Liver (tissue), 9 donors: ENCODE measurements around the gene INSIG2. TPM values are rescaled to one million over a fixed set of nuclear protein-coding genes. Genes with fewer than 3 reads are reported as not detected.

Experiments used
- DNase-seq: peaks from one replicate; pipeline ENCODE4 v3.0.0-alpha.2; 2017; ENCODE audit warnings: low spot score
- H3K27ac ChIP-seq, 2 donors: one replicate each; pipeline ENCODE4 v1.7.0; 2013; ENCODE audit warnings: inconsistent platforms in 2 of 2, low read length in 2 of 2, control low read depth in 1 of 2, low read depth in 1 of 2, mild to moderate bottlenecking in 1 of 2
- H3K27me3 ChIP-seq, 4 donors: one replicate each; pipeline versions ENCODE4 v1.6.1 to v1.7.0; 2013; ENCODE audit warnings: low read length in 3 of 4, inconsistent platforms in 1 of 4, mild to moderate bottlenecking in 1 of 4, moderate library complexity in 1 of 4; ENCODE audit not compliant: control insufficient read depth in 4 of 4, insufficient read depth in 4 of 4
- H3K36me3 ChIP-seq, 4 donors: one replicate each; pipeline versions ENCODE4 v1.6.1 to v1.7.0; 2013; ENCODE audit warnings: low read length in 3 of 4, mild to moderate bottlenecking in 3 of 4, low read depth in 1 of 4, moderate library complexity in 1 of 4; ENCODE audit not compliant: control insufficient read depth in 4 of 4, insufficient read depth in 3 of 4
- H3K4me1 ChIP-seq, 4 donors: one replicate each; pipeline versions ENCODE4 v1.6.1 to v1.7.0; 2013; ENCODE audit warnings: low read length in 3 of 4, mild to moderate bottlenecking in 3 of 4, moderate library complexity in 1 of 4; ENCODE audit not compliant: control insufficient read depth in 4 of 4, insufficient read depth in 4 of 4
- H3K4me3 ChIP-seq, 3 donors: one replicate each; pipeline versions ENCODE4 v1.6.1 to v1.7.0; 2013; ENCODE audit warnings: low read length in 3 of 3, control low read depth in 1 of 3, low read depth in 1 of 3, mild to moderate bottlenecking in 1 of 3
- H3K9ac ChIP-seq, 2 donors: one replicate each; pipeline ENCODE4 v1.7.0; 2013; ENCODE audit warnings: low read length in 2 of 2, mild to moderate bottlenecking in 2 of 2, moderate library complexity in 2 of 2, control low read depth in 1 of 2, low read depth in 1 of 2
- H3K9me3 ChIP-seq, 4 donors: one replicate each; pipeline versions ENCODE4 v1.6.1 to v1.7.0; 2013; ENCODE audit warnings: low read length in 3 of 4; ENCODE audit not compliant: control insufficient read depth in 4 of 4
- EGR1 ChIP-seq, 2 donors: IDR thresholded peaks; 2 replicates each; pipeline ENCODE4 v1.6.1; 2016 to 2018; ENCODE audit warnings: antibody characterized with exemption in 2 of 2, low read depth in 2 of 2
- FOXA1 ChIP-seq: IDR thresholded peaks from 2 replicates; pipeline ENCODE4 v1.6.1; 2016; ENCODE audit warnings: antibody characterized with exemption
- FOXA2 ChIP-seq: IDR thresholded peaks from 2 replicates; pipeline ENCODE4 v1.6.1; 2016; ENCODE audit warnings: antibody characterized with exemption
- GABPA ChIP-seq, 2 donors: IDR thresholded peaks in 1 of 2; conservative IDR thresholded peaks in 1 of 2; 2 replicates each; pipeline ENCODE4 v1.6.1; 2016; ENCODE audit warnings: antibody characterized with exemption in 2 of 2, mild to moderate bottlenecking in 1 of 2, moderate library complexity in 1 of 2
- HNF4A ChIP-seq, 2 donors: conservative IDR thresholded peaks; 2 replicates each; pipeline ENCODE4 v1.6.1; 2016; ENCODE audit warnings: antibody characterized with exemption in 2 of 2, mild to moderate bottlenecking in 2 of 2
- HNF4G ChIP-seq: IDR thresholded peaks from 2 replicates; pipeline ENCODE4 v1.6.1; 2016; ENCODE audit warnings: antibody characterized with exemption
- JUND ChIP-seq, 2 donors: IDR thresholded peaks; 2 replicates each; pipeline ENCODE4 v1.6.1; 2016; ENCODE audit warnings: antibody characterized with exemption in 2 of 2
- NR2F2 ChIP-seq: IDR thresholded peaks from 2 replicates; pipeline ENCODE4 v1.6.1; 2016; ENCODE audit warnings: antibody characterized with exemption
- RAD21 ChIP-seq, 2 donors: IDR thresholded peaks; 2 replicates each; pipeline ENCODE4 v1.6.1; 2016; ENCODE audit warnings: antibody characterized with exemption in 2 of 2, mild to moderate bottlenecking in 2 of 2
- RXRA ChIP-seq, 2 donors: IDR thresholded peaks; 2 replicates each; pipeline ENCODE4 v1.6.1; 2017 to 2018; ENCODE audit warnings: antibody characterized with exemption in 2 of 2, mild to moderate bottlenecking in 1 of 2
- YY1 ChIP-seq: IDR thresholded peaks from 2 replicates; pipeline ENCODE4 v1.6.1; 2016; ENCODE audit warnings: antibody characterized with exemption, mild to moderate bottlenecking
- WGBS: extraction: QIAGEN DNeasy Blood & Tissue Kit; methylation state at CpG from one replicate; pipeline ENCODE4 v1.1.7; 2013; 5-methylcytosine and 5-hydroxymethylcytosine counted together
- polyA plus RNA-seq, 2 donors: library from polyadenylated mRNA; stranded (reverse) in 1 of 2; unstranded in 1 of 2; fragments of 200-250 nt in 1 of 2; fragments of >200 nt in 1 of 2; fragmentation: Nextera tagmentation in 1 of 2; extraction: Ambion mirVana in 1 of 2; gene quantifications; one replicate each; pipeline versions ENCODE4 v1.2.1 to v1.2.3, GENCODE V29; 2013 to 2015
- total RNA-seq, 2 donors: library from RNA; depleted of rRNA; stranded (reverse); fragments of >200 nt; gene quantifications; one replicate each; pipeline ENCODE4 v1.2.3, GENCODE V29; 2014
- TF ChIP-seq, protein P1 (sequence below): IDR thresholded peaks from 2 replicates; pipeline ENCODE4 v1.6.1; 2016; ENCODE audit warnings: antibody characterized with exemption, mild to moderate bottlenecking
- TF ChIP-seq, protein P2 (sequence below): IDR thresholded peaks from 2 replicates; pipeline ENCODE4 v1.6.1; 2016; ENCODE audit warnings: antibody characterized with exemption
- TF ChIP-seq, protein P3 (sequence below): fragments of 150-350 bp; IDR thresholded peaks from 2 replicates; pipeline ENCODE4 v1.5.1; 2017; ENCODE audit warnings: improper control_type of control experiment, low read depth, low read length; ENCODE audit not compliant: missing input control
- donor health status: healthy.
- donor health status: healthy.
- donor health status: healthy.
- donor health status: healthy.
- donor health status: healthy.

INSIG2 gene
- total and polyA plus RNA-seq, 4 donors: 11.3 to 18.5 (median 15.6) TPM

DNA sequence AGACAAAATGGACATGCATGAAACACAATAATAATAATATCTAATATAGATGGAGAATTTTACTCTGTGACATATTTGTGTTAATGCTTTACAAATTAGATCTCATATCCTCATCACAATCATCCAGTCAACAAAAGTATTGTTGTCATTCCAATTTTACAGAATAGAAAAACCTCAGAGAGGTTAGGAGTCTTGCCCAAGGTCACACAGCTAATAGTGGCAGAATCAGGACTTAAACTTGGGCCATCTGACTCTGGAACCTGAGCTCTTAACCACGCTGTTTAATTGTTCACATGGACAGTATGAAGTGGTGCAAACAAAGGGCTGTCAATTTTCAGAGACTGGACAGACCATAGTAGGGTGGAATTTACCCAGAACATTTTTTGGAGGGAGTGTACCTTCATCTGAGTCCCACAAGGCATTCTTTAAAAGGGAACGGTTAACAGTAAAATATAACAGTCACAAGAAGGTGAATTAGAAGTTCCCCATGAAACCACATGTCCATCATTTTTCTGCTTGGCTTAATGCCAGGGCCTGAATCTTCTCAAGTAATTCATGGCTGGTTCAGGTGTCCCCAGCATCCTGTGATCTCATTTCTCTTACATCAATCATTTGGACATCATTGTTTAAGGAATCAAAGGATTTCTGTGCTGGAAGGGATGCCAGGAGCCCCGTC is 39.0 kb upstream of the INSIG2 start:
- peaks cover 0 to 8% (median 0%) of the 10 kb centered on the region in 4 donors for H3K4me1 ChIP-seq
- H3K9me3 ChIP-seq: no peaks in the 10 kb centered on the region
- H3K27ac ChIP-seq: no peak overlapping the region
- no peak overlapping the region for H3K4me3 ChIP-seq
- H3K9ac ChIP-seq: no peak overlapping the region
- H3K36me3 ChIP-seq: no peaks in the 10 kb centered on the region
- no peak for DNase-seq
- no peaks in the 10 kb centered on the region for H3K27me3 ChIP-seq
- WGBS: 84% methylated on average over 3 of the region's 3 CpGs
- TF ChIP-seq EGR1 (IDR thresholded peaks at IDR 0.05; ENCODE audit: low read depth in 2 of 2): no peak
- TF ChIP-seq FOXA1: no peak
- TF ChIP-seq NR2F2: no peak

DNA sequence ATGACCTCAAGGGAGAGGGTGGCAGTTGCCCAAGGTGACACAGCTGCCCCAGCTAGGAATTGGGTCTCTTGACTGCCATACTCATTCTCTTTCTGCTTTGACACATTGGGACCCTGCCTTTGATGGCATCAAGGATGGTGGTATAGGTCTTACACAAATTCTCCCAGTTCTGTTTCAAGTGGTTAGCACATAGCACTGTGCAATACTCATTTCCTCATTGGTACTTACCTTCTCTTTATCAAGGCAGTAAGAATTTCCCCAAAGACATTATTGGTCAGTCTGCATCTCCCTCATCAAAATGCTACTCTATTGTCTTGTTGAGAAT is 38.5 kb upstream of the INSIG2 start:
- no peaks in the 10 kb centered on the region for H3K27me3 ChIP-seq
- no peak overlapping the region for H3K9ac ChIP-seq
- H3K27ac ChIP-seq: no peak overlapping the region
- H3K9me3 ChIP-seq: no peaks in the 10 kb centered on the region
- DNase-seq: no peak
- peaks cover 0 to 8% (median 0%) of the 10 kb centered on the region in 4 donors for H3K4me1 ChIP-seq
- no peak overlapping the region for H3K4me3 ChIP-seq
- no peak for TF ChIP-seq JUND (IDR thresholded peaks at IDR 0.05)
- no peak for TF ChIP-seq YY1
- H3K36me3 ChIP-seq: no peaks in the 10 kb centered on the region

DNA sequence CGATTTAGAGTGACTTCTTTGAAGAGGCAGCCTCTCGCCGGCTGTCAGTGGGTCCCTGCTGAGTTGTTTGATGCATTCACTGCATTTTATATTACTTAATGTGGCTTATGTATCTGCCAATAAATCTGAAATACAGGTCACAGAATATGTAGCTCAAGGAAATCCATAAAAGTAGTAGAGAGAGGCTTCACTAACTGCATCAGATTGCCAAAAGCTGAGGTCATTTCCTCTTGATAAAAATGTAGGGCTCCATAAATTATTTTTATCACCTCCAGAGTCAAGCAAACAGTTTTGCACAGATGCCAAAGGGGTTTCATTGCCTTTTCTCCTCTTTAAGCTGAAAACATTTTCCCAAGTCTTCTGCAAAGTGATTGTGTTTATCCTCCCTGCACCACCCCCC is 37.9 kb upstream of the INSIG2 start:
- Histone ChIP-seq H3K4me3 (no peak overlapping the region), H3K36me3 (no peaks in the 10 kb centered on the region), H3K9me3 (no peaks in the 10 kb centered on the region), H3K27me3 (no peaks in the 10 kb centered on the region), H3K9ac (no peak overlapping the region), H3K27ac (no peak overlapping the region), H3K4me1 (peaks cover 0 to 8% (median 0%) of the 10 kb centered on the region in 4 donors)
- no peak for TF ChIP-seq EGR1 (IDR thresholded peaks at IDR 0.05; ENCODE audit: low read depth in 2 of 2)
- TF ChIP-seq, protein P1, sequence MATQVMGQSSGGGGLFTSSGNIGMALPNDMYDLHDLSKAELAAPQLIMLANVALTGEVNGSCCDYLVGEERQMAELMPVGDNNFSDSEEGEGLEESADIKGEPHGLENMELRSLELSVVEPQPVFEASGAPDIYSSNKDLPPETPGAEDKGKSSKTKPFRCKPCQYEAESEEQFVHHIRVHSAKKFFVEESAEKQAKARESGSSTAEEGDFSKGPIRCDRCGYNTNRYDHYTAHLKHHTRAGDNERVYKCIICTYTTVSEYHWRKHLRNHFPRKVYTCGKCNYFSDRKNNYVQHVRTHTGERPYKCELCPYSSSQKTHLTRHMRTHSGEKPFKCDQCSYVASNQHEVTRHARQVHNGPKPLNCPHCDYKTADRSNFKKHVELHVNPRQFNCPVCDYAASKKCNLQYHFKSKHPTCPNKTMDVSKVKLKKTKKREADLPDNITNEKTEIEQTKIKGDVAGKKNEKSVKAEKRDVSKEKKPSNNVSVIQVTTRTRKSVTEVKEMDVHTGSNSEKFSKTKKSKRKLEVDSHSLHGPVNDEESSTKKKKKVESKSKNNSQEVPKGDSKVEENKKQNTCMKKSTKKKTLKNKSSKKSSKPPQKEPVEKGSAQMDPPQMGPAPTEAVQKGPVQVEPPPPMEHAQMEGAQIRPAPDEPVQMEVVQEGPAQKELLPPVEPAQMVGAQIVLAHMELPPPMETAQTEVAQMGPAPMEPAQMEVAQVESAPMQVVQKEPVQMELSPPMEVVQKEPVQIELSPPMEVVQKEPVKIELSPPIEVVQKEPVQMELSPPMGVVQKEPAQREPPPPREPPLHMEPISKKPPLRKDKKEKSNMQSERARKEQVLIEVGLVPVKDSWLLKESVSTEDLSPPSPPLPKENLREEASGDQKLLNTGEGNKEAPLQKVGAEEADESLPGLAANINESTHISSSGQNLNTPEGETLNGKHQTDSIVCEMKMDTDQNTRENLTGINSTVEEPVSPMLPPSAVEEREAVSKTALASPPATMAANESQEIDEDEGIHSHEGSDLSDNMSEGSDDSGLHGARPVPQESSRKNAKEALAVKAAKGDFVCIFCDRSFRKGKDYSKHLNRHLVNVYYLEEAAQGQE: no peak
- TF ChIP-seq, protein P2, sequence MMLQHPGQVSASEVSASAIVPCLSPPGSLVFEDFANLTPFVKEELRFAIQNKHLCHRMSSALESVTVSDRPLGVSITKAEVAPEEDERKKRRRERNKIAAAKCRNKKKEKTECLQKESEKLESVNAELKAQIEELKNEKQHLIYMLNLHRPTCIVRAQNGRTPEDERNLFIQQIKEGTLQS: no peak
- WGBS: 71% methylated on average over 3 of the region's 3 CpGs
- no peak for DNase-seq

DNA sequence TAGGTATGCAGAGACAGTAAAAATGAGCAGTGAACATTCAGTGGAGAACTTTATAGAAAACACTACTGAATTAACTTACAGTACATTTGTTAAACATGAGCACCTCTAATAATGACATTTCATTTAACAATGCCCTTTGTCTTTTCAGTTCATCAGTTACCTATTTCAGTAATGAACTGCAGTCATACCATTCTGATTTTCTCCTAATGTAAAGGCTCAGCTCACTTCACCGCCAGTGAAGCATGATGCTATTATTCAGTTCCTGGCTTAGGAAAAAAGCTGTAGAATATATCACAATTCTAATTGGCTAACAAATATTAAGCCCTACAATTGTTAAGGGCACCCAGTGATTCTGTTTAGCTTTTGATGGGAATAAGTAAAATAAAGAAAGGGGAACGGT is 37.3 kb upstream of the INSIG2 start:
- WGBS: 93% methylated on average over 2 of the region's 2 CpGs
- H3K9me3 ChIP-seq: no peaks in the 10 kb centered on the region
- TF ChIP-seq FOXA2 (no peak), YY1 (no peak), HNF4A (conservative IDR thresholded peaks at IDR 0.05) (no peak), NR2F2 (no peak), RAD21 (IDR thresholded peaks at IDR 0.05) (no peak), RXRA (IDR thresholded peaks at IDR 0.05) (no peak), HNF4G (no peak), EGR1 (IDR thresholded peaks at IDR 0.05; ENCODE audit: low read depth in 2 of 2) (no peak), GABPA (IDR thresholded peaks at IDR 0.05 in 1 of 2, conservative IDR thresholded peaks at IDR 0.05 in 1 of 2) (no peak)
- TF ChIP-seq, protein P3, sequence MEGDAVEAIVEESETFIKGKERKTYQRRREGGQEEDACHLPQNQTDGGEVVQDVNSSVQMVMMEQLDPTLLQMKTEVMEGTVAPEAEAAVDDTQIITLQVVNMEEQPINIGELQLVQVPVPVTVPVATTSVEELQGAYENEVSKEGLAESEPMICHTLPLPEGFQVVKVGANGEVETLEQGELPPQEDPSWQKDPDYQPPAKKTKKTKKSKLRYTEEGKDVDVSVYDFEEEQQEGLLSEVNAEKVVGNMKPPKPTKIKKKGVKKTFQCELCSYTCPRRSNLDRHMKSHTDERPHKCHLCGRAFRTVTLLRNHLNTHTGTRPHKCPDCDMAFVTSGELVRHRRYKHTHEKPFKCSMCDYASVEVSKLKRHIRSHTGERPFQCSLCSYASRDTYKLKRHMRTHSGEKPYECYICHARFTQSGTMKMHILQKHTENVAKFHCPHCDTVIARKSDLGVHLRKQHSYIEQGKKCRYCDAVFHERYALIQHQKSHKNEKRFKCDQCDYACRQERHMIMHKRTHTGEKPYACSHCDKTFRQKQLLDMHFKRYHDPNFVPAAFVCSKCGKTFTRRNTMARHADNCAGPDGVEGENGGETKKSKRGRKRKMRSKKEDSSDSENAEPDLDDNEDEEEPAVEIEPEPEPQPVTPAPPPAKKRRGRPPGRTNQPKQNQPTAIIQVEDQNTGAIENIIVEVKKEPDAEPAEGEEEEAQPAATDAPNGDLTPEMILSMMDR: no peak
- TF ChIP-seq, protein P1: no peak

More for the DNA sequence above, 37.3 kb upstream of the INSIG2 start:
- H3K9ac ChIP-seq: no peak overlapping the region
- no peak overlapping the region for H3K4me3 ChIP-seq
- H3K4me1 ChIP-seq: peaks cover 0 to 8% (median 0%) of the 10 kb centered on the region in 4 donors
- no peaks in the 10 kb centered on the region for H3K36me3 ChIP-seq
- H3K27me3 ChIP-seq: no peaks in the 10 kb centered on the region
- no peak for DNase-seq
- H3K27ac ChIP-seq: no peak overlapping the region
